CD4-positive, alpha-beta T cell treated with Interleukin-6 for 4 hours (primary cell): ENCODE data around the gene ADSL.

Source experiments
- DNase-seq: peaks from one replicate; pipeline ENCODE4 v3.0.0-alpha.2; 2020; ENCODE audit warnings: mixed read lengths

Gene ADSL

DNA sequence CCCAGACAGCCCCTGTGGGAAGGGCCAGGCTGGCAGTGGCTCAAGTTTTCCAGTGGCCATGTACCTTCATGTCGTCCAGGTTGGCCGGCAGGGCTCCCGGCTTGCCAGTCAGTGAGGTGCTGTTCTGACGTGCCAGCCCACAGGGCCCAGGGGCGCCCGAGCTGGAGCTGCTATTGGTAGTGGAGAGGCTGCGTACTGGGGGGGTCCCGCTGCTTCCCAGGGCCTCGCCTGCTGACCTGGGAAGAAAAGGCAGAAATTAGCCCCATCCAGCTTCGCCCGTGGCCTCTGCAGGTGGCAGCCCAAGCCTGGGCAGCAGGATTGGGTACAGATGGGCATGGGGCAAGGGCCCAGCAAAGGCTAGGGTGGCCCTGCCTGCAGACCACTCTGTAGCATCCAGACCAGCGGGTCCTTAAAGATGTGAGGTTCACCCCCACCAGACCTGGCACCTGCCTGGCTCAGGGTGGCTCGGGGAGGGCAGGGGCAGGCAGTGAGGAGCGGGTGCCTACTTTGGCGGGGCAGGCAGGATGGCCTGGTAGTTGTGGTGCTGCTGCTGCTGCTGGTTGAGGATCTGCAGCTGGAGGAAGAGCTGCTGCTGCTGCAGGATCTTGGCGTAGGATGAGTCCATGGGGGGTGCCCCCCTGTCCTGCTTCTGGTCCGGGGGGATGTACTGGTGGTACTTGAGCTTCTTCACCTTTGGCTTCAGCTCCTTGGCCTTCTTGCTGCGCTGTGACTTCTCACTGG, 74.2 kb downstream of the ADSL start:
- no peak for DNase-seq

DNA sequence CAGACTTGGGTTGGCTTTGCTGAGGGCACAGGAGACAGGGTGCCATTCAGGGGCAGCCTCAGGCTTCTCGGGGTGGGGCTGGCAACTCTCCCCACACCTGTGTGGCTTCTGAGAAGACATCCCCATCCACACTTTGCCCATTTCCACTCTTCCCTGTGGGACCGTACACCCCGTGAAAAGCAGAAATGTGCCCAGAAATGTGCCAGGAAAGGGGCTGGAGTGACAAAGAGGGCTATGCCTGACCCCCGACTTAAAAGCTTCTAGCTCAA, 74.7 kb downstream of the ADSL start:
- DNase-seq: no peak

DNA sequence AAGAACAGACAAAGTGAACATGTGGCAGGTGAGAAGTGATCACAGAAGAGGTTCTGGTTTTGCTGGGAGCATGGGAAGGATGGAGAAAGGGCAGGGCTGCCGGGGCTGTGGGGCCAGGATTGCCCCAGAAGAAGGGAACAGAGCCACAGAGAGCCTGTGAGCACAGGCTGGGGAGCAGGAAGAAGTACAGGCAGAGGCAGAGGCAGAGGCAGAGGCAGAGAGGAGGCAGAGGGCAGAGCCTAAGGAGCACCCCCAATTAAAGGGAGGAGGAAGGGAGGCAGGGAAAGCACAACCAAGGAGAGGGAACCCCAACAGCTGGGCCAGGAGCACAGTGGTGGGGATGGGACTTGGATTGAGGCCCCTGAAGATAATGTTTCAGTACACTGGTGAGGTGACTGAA, 75.6 kb downstream of the ADSL start:
- DNase-seq: no peak

DNA sequence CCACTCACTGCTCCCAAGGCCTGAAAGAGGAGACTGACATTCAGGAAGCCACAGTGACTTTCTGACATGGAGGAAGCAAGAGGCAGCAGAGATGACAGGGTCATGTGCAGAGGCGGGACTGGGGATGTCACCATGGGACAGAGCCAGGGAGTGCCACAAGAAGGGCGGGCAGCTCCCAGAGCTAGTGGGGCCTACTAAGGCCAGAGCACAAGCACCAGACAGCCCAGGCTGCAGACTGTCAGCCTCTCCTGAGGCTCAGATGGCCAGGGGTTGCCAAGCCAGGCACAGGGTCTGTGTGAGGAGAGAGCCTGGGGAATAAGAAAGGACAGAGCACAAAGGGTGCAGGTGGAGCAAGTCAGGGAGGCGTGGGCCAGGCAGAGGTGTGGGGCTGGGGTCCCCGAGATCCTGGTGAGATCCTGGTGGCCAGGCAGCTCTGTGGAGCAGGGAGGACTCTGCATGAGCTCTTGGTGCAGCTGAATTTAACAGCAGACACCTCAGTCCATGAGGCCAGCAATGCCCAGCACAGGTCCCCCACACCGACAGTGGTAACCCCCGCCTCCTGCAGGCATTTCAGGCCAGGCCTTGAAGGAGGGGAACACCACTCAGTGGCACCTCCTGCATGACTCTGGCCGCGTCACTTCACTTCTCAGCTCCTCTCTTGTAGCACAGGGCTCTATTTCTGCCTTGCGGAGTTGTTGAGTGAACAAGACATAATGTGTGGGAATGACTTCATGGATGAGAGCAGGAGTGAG, 76.4 kb downstream of the ADSL start:
- DNase-seq: no peak

DNA sequence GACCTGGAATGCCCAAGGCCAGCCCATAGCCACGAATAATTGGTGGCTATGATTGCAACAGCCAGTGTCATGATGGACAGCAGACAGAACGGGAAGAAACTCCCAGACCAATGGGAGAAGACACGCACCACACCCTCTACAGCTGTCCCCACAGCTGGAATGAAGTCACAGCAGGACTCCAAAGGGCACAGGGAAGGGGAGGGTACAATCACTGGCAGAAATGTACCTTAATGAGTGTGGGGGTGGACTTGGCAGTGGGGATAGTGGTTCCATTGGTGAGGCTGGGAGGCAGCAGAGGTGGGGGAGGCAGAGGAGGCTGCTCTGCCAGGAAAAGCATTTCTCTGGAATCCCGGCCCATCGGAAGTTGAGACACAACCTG, 77.0 kb downstream of the ADSL start:
- no peak for DNase-seq

DNA sequence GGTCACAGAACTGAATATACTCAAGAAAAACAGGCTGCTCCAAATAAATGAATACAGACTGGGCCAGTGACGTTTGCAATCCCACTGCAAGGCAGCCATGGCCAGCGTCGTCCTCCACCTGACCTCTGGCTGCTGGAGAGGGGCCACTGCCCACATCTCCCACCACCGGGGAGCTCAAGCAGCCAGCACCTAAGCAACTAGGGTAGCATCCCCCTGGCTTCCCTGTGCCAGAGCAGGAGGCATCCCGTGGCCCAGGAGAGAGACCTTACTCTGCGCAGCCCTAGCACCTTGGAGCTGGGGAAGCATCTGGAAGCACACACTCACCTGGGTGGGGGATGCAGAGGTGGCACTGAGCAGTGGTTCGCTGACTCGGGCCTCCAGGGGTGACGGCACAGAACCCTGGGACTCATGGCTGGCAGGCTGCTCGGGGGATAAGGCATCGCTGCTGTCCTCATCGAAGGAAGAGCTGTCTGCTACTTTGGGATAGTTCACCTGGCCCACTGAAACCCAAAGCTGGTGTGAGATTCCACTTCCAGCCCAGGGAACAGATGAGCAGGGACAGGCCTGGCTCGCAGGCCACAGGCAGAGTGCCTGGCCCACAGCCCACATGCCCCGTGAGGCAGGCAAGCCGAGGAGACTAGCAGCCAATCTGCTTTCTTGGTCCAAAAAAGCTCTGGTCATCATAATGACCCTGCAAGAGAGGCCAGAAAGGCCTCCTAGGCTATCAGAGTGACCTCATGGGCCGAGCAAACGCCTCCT, 77.8 kb downstream of the ADSL start:
- DNase-seq: no peak

DNA sequence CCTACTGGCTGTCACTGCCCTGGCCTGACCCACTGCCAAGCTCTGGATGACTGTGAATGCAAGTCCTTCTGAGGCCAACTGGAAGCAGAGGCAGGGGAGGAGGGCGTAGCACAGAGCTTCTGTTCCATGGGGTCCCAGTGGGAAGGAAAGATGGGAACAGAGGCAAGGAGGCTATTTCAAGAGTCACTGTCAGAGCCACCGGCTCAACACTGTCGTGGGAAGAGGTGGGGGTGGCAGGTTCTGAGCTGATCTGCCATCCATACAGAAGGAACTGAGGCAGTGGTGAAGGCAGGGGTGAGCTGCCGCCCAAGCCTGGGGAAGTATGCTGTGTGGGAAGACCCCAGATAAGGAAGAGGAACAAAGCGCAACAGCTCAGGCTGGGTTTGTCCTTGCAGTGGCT, 78.8 kb downstream of the ADSL start:
- DNase-seq: no peak

DNA sequence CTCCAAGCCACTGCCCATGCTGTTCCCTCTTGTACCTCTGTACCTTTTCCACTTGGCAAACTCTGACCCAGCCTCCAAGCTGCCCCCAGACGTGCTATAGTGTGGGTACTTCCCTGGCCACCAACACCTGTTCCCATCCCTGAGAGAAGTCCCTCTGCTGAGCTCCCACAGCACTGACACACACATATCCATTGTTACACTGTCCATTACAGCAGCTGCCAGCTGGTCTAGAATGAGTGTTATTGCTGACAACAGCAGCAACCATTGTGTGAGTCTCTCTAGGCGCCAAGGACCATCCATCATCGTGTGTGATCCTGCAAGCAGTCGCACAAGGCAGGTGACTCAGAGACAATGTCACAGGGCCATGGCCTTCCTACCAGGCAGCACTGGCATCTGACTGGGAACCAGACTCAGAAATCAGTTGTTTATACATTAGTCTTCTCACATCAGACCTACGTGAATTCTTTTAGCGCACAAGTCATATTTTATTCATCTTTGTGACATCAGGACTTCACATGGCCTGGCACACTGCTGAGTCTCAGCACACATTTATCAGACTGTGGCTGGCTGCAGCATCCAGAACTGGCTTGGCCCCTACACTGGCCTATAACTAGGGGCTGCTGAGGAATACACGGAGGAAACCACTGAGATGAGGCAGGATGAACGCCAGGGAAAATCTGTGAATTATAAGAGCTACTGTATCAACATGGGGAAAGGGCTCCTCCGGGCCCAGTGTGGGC, 80.5 kb downstream of the ADSL start:
- DNase-seq: no peak

DNA sequence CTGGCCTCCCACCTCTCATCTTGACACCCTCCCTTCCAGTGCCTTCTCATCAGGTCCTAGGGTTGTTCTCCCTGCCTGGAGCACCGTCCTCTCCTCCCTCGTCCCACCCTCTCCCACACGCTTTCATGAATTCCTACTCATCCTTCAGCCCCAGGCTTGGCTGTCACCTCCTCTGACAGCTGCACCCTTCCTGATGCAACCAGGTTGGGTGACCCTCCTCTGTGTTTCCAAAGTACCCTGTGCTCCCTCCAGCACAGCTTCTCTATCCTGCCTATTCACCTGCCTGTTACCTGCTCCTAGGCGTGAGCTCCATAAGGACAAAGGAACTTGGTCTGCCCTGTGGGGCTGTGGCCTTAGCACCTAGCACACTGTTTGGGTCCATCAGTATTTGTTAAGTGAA, 82.5 kb downstream of the ADSL start:
- DNase-seq: no peak

DNA sequence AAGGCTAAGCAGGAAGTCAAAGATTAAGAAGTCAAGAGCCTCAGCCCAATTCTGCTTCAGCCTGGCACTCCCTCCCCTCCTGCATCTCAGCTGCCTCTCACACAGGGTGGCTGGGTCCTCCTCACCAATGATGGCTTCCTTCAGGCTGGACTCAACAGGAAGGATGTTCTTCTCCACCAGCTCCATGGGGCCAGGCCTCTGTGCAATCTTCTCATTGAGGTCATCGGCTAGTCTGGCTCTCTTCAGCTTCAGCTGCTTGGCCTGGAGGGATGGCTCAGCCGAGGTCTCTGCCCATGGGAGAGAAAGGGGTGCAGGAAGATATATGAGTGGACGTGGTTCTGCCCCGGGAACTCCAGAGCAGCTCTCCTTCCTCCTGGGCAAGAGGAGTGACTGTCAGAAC, 83.2 kb downstream of the ADSL start:
- no peak for DNase-seq

DNA sequence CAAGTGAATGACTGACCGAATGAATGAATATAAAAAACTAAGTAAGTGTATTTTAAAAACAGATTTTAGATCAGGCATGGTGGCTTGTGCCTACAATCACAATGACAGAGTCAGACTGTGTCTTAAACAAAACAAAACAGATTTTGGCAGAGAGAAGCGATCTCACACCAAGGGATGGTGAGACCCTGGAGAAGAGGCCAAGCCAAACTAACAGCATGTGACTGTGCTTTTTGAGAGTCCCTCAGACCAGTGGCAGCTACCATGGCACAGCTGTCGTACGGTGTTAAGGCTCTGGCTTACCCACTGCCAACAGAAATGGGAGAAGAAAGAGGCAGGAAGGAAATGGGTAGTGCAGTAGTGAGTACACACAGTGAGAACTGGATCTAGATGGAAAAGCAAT, 84.7 kb downstream of the ADSL start:
- DNase-seq: no peak

DNA sequence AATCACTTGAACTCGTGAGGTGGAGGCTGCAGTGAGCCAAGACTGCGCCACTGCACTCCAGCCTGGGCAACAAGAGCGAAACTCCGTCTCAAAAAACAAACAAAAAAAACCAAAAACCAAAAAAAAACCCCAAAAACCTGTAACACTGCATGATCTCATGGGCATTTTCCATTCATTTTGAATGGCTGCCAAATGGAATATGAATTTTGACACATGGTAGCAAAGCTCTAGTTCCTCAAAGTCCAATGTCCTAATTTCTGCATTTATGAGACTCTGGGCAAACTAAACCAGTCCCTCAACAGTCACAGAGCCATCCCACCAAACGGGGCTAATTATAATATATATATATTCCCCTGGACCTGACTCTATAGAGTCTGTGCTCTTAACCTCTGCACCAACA, 85.9 kb downstream of the ADSL start:
- DNase-seq: no peak

DNA sequence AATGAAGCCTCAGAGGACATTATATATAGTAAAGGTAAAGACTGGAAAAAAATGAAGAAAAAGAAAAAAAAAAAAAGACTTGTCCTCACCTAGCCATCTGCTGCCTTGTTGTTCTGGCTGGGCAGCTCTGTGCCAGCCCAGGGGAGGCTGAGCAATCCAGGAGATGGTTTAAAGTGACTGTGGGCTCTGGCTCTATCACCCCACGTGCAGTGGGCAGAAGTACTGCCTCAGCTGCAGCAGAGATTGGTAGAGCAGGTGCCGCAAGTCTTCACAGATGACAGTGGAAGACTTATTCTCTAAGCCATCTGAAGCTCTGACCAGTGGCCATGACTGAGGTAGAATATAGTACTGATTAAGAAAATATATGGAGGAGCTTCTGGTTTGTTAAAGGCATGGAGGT, 86.3 kb downstream of the ADSL start:
- no peak for DNase-seq

DNA sequence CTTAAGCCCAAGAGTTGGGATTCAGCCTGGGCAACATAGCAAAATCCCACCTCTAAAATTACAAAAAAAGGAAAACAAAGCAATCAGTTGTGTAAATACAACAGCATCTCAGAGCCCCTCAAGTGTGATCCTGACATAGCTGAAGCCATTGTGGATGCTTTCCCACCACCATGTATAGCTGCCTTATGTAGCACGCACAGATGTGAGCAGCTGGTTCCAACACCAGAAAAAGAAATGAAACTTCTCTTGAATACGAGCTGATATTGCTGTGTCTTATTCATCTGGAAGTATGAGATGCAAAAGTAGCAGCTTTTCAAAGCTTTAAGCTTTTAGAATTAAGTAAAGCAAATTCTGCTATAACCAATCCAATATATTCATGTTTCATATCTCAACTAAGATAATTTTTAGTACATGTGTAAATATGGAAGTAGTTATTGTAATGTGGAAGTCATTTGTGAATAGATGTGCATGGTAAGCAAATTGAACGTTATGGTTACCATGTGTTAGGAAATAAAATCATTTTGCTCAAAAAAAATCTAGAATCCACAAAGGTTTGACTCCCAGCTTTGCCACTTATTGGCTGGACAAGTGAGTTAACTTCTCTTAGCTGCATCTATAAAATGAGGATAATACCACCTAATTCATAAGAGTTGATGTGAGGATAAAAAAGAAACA, 87.3 kb downstream of the ADSL start:
- DNase-seq: no peak

DNA sequence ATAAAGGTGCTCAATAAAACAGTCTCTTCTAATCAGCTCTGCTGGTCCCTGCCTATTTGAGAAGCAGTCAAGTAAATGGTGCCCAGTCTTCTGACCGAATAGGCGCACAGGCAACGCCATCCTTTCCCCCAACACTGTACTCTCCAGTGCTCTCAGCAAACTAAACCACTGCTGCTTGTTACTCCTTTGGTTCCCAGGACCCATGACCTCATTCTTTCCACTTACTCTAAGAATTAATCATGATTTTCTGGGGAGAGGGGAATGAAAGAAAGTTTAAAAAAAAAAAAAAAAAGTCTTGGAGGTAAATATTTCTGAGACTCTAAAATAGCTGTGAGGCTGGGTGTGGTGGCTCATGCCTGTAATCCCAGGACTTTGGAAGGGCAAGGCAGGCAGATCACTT, 87.8 kb downstream of the ADSL start:
- no peak for DNase-seq

DNA sequence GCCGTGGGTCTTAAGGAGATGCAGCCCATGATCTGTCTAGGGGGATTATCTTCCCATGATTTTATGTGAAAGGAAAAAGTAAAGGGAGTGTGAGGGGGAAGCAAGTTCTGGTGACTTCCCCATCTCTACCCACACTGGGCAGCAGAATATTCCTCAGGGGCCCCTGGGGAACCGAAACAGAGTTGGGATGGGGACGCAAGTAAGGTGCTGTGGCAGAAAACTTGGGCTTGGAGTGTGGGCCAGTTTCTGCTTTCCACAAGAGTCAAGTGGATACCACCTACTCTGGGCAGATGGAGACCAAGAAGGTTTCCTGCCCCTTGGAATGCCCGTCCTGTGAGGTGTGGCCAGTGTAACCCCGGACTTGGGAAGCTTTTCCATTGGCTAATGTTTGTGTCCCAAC, 88.4 kb downstream of the ADSL start:
- DNase-seq: no peak

DNA sequence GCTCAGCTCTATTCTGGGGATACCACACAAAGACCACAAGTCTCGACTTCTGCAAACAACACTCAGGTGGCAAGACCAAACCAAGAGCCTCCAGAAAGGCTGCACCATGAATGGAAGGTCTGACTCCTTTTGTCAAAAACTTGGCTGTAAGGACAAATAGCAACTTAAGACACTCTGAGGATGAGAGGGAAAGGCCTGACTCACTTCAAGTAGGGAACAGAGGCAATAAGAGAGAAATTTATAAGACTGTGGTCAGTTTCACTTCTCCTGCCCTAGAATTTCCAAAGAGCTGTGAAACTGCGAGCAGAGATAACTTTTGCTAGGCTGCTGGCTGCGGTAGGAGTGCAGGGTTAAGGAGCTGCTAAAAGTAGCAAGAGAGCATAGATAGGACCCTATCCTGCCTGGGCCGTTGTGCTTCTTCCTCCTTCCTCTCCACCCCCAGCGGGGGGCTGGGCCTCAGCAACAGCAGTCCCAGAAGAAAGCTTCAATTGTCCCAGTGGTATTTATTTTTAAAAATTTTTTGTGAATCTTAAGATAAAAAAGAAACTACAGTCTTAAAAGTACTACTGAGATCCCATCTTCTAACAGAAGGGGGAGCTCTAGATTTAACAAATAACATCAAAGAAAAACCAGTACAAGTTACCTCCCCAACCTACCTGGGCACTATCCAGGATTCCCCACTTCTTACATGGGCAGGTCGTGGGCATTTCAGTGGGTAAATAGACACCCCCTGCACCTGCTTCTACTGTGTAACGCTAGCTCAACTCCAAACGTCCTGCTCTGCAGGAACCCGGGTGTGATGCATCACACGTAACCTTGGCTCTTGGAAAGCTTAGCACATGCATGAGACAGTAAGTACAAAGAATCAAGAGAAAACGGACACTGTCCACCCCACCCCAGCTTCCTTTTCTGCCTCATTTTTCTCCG, 90.5 kb downstream of the ADSL start:
- peak; percentile 11 for DNase-seq
